CD4-positive, alpha-beta T cell (primary cell): ENCODE measurements around the gene STAT3. TPM values are rescaled to one million over a fixed set of nuclear protein-coding genes. Genes with fewer than 3 reads are reported as not detected.
A peak's percentile ranks its signal among the peaks of the same experiment; 100 is the strongest.

ENCODE experiments used
- ATAC-seq: fragments of 200-7000 bp; cut with Tn5 transposase; one replicate; pipeline ENCODE4 v1.10.0; 2022; ENCODE audit warnings: mild to moderate bottlenecking; ENCODE audit not compliant: poor library complexity
- CTCF ChIA-PET: fragments of 350-600 bp; sonication (Branson Sonifier 250); formaldehyde crosslinking; loops from one replicate; lab custom pipeline; 2021; ENCODE audit warnings: antibody characterized with exemption, inconsistent platforms; lab: Charles Lee
- POLR2A ChIA-PET: fragments of 350-600 bp; sonication (Branson Sonifier 250); formaldehyde crosslinking; loops from one replicate; lab custom pipeline; 2021; ENCODE audit warnings: antibody characterized with exemption, inconsistent platforms; lab: Charles Lee
- DNase-seq, 14 experiments: peaks; one replicate each; pipeline ENCODE4 v3.0.0-alpha.2; 2013 to 2020; ENCODE audit warnings: mixed read lengths in 2 of 14
- H3K27ac ChIP-seq, 2 donors: one replicate each; pipeline versions ENCODE4 v1.5.1 to v1.7.0; 2013; ENCODE audit warnings: low read length in 2 of 2, low read depth in 1 of 2, mild to moderate bottlenecking in 1 of 2
- H3K27me3 ChIP-seq, 2 experiments: 1 replicate in 1 of 2; 2 replicates in 1 of 2; pipeline versions ENCODE4 v1.6.1 to v1.7.0; 2013; ENCODE audit warnings: low read length in 2 of 2, control low read depth in 1 of 2, mild to moderate bottlenecking in 1 of 2, moderate library complexity in 1 of 2; ENCODE audit not compliant: insufficient read depth in 2 of 2, control insufficient read depth in 1 of 2
- H3K36me3 ChIP-seq: one replicate; pipeline ENCODE4 v1.6.1; 2013; ENCODE audit warnings: low read length, control low read depth; ENCODE audit not compliant: insufficient read depth
- H3K4me1 ChIP-seq: one replicate; pipeline ENCODE4 v1.6.1; 2013; ENCODE audit warnings: low read length, control low read depth; ENCODE audit not compliant: insufficient read depth
- H3K4me3 ChIP-seq: one replicate; pipeline ENCODE4 v1.5.1; 2013; ENCODE audit warnings: mild to moderate bottlenecking, low read length, moderate library complexity
- H3K9me3 ChIP-seq, 2 experiments: 1 replicate in 1 of 2; 2 replicates in 1 of 2; pipeline versions ENCODE4 v1.6.1 to v1.7.0; 2013; ENCODE audit warnings: low read length in 2 of 2, mild to moderate bottlenecking in 2 of 2, control low read depth in 1 of 2, moderate library complexity in 1 of 2; ENCODE audit not compliant: control insufficient read depth in 1 of 2, insufficient read depth in 1 of 2
- H3K27ac Mint-ChIP-seq: one replicate; pipeline ENCODE4 v1.8.0; 2020; ENCODE audit warnings: mixed read lengths
- H3K27me3 Mint-ChIP-seq: one replicate; pipeline ENCODE4 v1.8.0; 2021; ENCODE audit warnings: mixed read lengths
- H3K36me3 Mint-ChIP-seq: one replicate; pipeline ENCODE4 v1.8.0; 2021; ENCODE audit warnings: low read depth, mixed read lengths
- H3K4me1 Mint-ChIP-seq: one replicate; pipeline ENCODE4 v1.8.0; 2021; ENCODE audit warnings: low read depth, mixed read lengths
- H3K4me3 Mint-ChIP-seq: one replicate; pipeline ENCODE4 v1.8.0; 2020; ENCODE audit warnings: mild to moderate bottlenecking, mixed read lengths
- H3K9me3 Mint-ChIP-seq: one replicate; pipeline ENCODE4 v1.8.0; 2020; ENCODE audit warnings: mixed read lengths
- CTCF ChIP-seq: fragments of 200-600 bp; IDR thresholded peaks from one replicate; pipeline ENCODE4 v1.8.0; 2022; ENCODE audit warnings: antibody characterized with exemption, mild to moderate bottlenecking
- intact Hi-C, 2 experiments: fragments of 100-400 bp; cut with DNase I in 1 of 2; cut with micrococcal nuclease in 1 of 2; formaldehyde crosslinking; loops; one replicate each; pipeline versions ENCODE4 v1.15.1 to v1.9.0; 2023 to 2025; cut with DNase I, micrococcal nuclease
- total RNA-seq, 174 experiments: library from RNA in 2 of 174; stranded (reverse) in 2 of 174; gene quantifications; one replicate each; pipeline ENCODE4 v1.2.3 and lab custom pipeline; 2021 to 2026

The STAT3 gene
- total RNA-seq, 2 experiments from 2014 or later: 315 to 319 TPM

- H3K9me3 ChIP-seq: no peaks in the 10 kb centered on the region
- TF ChIP-seq CTCF: no peak
- no peak overlapping the region for H3K4me3 Mint-ChIP-seq
- H3K36me3 Mint-ChIP-seq: peaks cover 70% of the 10 kb centered on the region
- DNase-seq (no peak), ATAC-seq (no peak)
- no peaks in the 10 kb centered on the region for H3K27me3 Mint-ChIP-seq
- ChIA-PET CTCF (interaction anchor here (0.9 to 3.2 kb wide), 3 partner anchors 17 to 69 kb away, joined by 3 to 20 read pairs (median 4); no protein-coding TSS in a partner anchor), POLR2A (interaction anchor here (6.6 kb wide), 1 partner anchor 15 kb away, joined by 136 read pairs; the partner anchor contains the start of gene STAT5B)
- H3K4me1 Mint-ChIP-seq: peaks cover 53% of the 10 kb centered on the region
- no peaks in the 10 kb centered on the region for H3K27me3 ChIP-seq
- H3K36me3 ChIP-seq: peaks cover 45% of the 10 kb centered on the region
- H3K9me3 Mint-ChIP-seq: no peaks in the 10 kb centered on the region
- peak overlapping the region; percentile 55 for H3K27ac Mint-ChIP-seq
- no peak overlapping the region for H3K4me3 ChIP-seq
- intact Hi-C loops: no loop called here
- H3K4me1 ChIP-seq: peaks cover 44% of the 10 kb centered on the region
- peak overlapping the region in 1 of 2 donors; percentile 89 for H3K27ac ChIP-seq
Measured at GRCh38 chr17:42291129-42291528, 97.1 kb downstream of the STAT3 start.

GRCh38 chr17:42290577-42290976, 97.7 kb downstream of the STAT3 start:
- ATAC-seq: no peak
- DNase-seq: peak in 1 of 14 experiments; percentile 12
- peaks cover 65% of the 10 kb centered on the region for H3K36me3 Mint-ChIP-seq
- no peaks in the 10 kb centered on the region for H3K27me3 Mint-ChIP-seq
- H3K9me3 ChIP-seq: no peaks in the 10 kb centered on the region
- peaks cover 40% of the 10 kb centered on the region for H3K36me3 ChIP-seq
- H3K27ac ChIP-seq: peak overlapping the region; percentile 87 to 89
- no peaks in the 10 kb centered on the region for H3K27me3 ChIP-seq
- peak overlapping the region; percentile 92 for H3K4me3 Mint-ChIP-seq
- POLR2A ChIA-PET: interaction anchor here (4.0 to 6.6 kb wide), 4 partner anchors 15 to 98 kb away, joined by 35 to 137 read pairs (median 106); partner anchors contain the start of genes STAT3 and STAT5B
- intact Hi-C loops: no loop called here
- H3K27ac Mint-ChIP-seq: peak overlapping the region; percentile 95
- H3K4me3 ChIP-seq: no peak overlapping the region
- H3K4me1 Mint-ChIP-seq: peaks cover 58% of the 10 kb centered on the region
- CTCF ChIA-PET: interaction anchor here (1.2 to 3.0 kb wide), 2 partner anchors 16 to 68 kb away, joined by 4 to 20 read pairs; no protein-coding TSS in a partner anchor
- peaks cover 48% of the 10 kb centered on the region for H3K4me1 ChIP-seq
- no peak for TF ChIP-seq CTCF
- H3K9me3 Mint-ChIP-seq: no peaks in the 10 kb centered on the region

GRCh38 chr17:42289611-42290181, 98.5 kb downstream of the STAT3 start:
- Histone ChIP-seq H3K9me3 (no peaks in the 10 kb centered on the region), H3K4me1 (peaks cover 52% of the 10 kb centered on the region), H3K36me3 (peaks cover 31% of the 10 kb centered on the region), H3K4me3 (peak overlapping the region; percentile 86), H3K27me3 (no peaks in the 10 kb centered on the region), H3K27ac (peak overlapping the region; percentile 87 to 89)
- peaks cover 60% of the 10 kb centered on the region for H3K4me1 Mint-ChIP-seq
- H3K36me3 Mint-ChIP-seq: peaks cover 57% of the 10 kb centered on the region
- ChIA-PET CTCF (interaction anchor here (0.6 to 3.0 kb wide), 4 partner anchors 16 to 67 kb away, joined by 4 to 20 read pairs (median 4); no protein-coding TSS in a partner anchor), POLR2A (interaction anchor here (1.2 to 6.6 kb wide), 9 partner anchors 14 to 272 kb away, joined by 3 to 137 read pairs (median 18); partner anchors contain the start of genes DNAJC7, GHDC, STAT3 and STAT5B)
- no peaks in the 10 kb centered on the region for H3K27me3 Mint-ChIP-seq
- H3K27ac Mint-ChIP-seq: peak overlapping the region; percentile 95
- no peaks in the 10 kb centered on the region for H3K9me3 Mint-ChIP-seq
- no peak for TF ChIP-seq CTCF
- peak overlapping the region; percentile 92 for H3K4me3 Mint-ChIP-seq
- peak in 8 of 14 experiments; percentile 20 to 68 (median 40) for DNase-seq
- intact Hi-C loops: loop anchor here in 1 of 2 experiments (2.0 kb wide), 1 partner anchor 67 kb away; no protein-coding TSS in a partner anchor
- ATAC-seq: no peak
